Mononuclear cell (primary cell): Measurements from ENCODE around the gene SRPK2. TPM values are rescaled to one million over a fixed set of nuclear protein-coding genes. Genes with fewer than 3 reads are reported as not detected.
"Not testable (repeated sequence)": the region's sequence is repeated elsewhere in the genome, so short reads cannot be mapped to it uniquely, and the experiment has no call there.

Experiments
- H3K27me3 ChIP-seq: 2 replicates; pipeline ENCODE4 v1.6.0; 2011; ENCODE audit warnings: low read length, control low read depth; ENCODE audit not compliant: insufficient read depth
- H3K4me1 ChIP-seq: 2 replicates; pipeline ENCODE4 v1.5.1; 2011; ENCODE audit warnings: mild to moderate bottlenecking, low read length, control low read depth; ENCODE audit not compliant: insufficient read depth
- H3K4me3 ChIP-seq: 2 replicates; pipeline ENCODE4 v1.5.1; 2011; ENCODE audit warnings: mild to moderate bottlenecking, low read length, moderate library complexity
- H3K9me3 ChIP-seq: 2 replicates; pipeline ENCODE4 v1.5.1; 2011; ENCODE audit warnings: low read depth, mild to moderate bottlenecking, control low read depth, low read length
- total RNA-seq: library from RNA; depleted of rRNA; stranded (reverse); fragments of >200 nt; gene quantifications from one replicate; pipeline ENCODE4 v1.2.3, GENCODE V29; 2012

The SRPK2 gene
- total RNA-seq, 1 donor = 41.9 TPM

GRCh38 chr7:105306298-105306748 is 82.4 kb downstream of the SRPK2 start:
- Histone ChIP-seq H3K4me1 (peaks cover 14% of the 10 kb centered on the region), H3K9me3 (no peaks in the 10 kb centered on the region), H3K4me3 (no peak overlapping the region), H3K27me3 (no peaks in the 10 kb centered on the region)

DNA sequence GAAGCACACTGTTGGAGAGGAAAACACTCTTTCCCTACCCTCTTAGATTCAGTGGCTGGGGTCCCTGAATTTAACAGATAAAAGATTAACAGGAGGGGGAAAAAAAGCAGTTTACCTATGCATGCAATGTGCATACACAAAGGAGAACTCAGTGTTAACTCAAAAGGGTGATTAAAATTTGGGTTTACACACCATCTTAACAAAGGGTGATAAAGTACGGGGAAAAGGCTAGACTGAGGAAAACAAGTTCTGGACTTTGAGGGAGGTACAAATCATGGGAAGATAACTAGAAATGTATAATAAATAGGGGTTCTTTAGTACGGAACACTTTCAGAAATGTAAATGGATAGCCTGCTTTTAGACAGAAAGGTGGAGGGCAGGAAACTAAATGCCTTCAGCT is 83.1 kb downstream of the SRPK2 start:
- Histone ChIP-seq H3K27me3 (no peaks in the 10 kb centered on the region), H3K9me3 (no peaks in the 10 kb centered on the region), H3K4me1 (peaks cover 14% of the 10 kb centered on the region), H3K4me3 (no peak overlapping the region)

GRCh38 chr7:105304040-105304895 is 84.5 kb downstream of the SRPK2 start:
- Histone ChIP-seq H3K27me3 (no peaks in the 10 kb centered on the region), H3K4me1 (peaks cover 11% of the 10 kb centered on the region), H3K4me3 (no peak overlapping the region), H3K9me3 (no peaks in the 10 kb centered on the region)

- H3K4me3 ChIP-seq, H3K27me3 ChIP-seq, H3K9me3 ChIP-seq: not testable (repeated sequence)
- peaks cover 17% of the 10 kb centered on the region for H3K4me1 ChIP-seq
These were observed 88.1 kb downstream of the SRPK2 start for GRCh38 chr7:105300587-105300986.

- no peaks in the 10 kb centered on the region for H3K27me3 ChIP-seq
- no peaks in the 10 kb centered on the region for H3K9me3 ChIP-seq
- no peak overlapping the region for H3K4me3 ChIP-seq
- peaks cover 17% of the 10 kb centered on the region for H3K4me1 ChIP-seq
These were observed 90.3 kb downstream of the SRPK2 start for GRCh38 chr7:105298439-105298894.

DNA sequence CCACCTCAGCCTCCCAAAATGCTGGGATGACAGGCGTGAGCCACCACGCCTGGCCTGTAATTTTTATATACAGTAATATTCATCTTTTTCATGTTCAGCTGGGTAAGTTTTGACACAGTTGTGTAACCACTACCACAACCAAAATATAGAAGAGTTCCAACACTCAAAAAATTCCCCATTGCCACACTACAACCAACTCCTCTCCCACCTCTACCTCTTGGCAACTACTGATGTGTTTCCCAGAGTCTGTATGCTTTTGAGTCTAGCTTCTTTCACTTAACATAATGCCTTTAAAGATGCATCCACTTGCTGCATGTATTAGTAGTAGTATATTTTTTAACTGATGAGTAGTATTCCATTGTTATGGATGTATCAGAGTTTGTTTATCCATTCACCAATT is 90.7 kb downstream of the SRPK2 start:
- no peaks in the 10 kb centered on the region for H3K9me3 ChIP-seq
- H3K4me1 ChIP-seq = peaks cover 17% of the 10 kb centered on the region
- no peaks in the 10 kb centered on the region for H3K27me3 ChIP-seq
- no peak overlapping the region for H3K4me3 ChIP-seq

DNA sequence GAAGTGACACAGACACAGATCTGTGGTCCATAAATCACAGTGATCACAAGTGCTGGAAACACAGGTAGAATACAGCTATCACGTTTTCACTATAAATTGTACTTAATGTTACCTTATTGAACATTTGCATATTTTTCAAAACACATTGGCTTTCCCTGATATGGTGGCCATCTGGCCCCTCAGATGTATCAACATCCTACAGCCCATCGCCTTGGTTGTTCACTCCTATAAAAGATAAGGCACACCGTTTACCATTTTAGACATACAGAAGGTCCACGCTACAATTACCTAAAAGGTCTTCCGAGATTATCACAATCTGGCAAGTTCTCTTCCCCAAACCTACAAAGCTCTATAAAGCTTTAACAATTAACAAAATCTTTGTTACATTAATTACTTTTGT is 91.4 kb downstream of the SRPK2 start:
- peaks cover 17% of the 10 kb centered on the region for H3K4me1 ChIP-seq
- H3K9me3 ChIP-seq = no peaks in the 10 kb centered on the region
- H3K4me3 ChIP-seq = no peak overlapping the region
- no peaks in the 10 kb centered on the region for H3K27me3 ChIP-seq

DNA sequence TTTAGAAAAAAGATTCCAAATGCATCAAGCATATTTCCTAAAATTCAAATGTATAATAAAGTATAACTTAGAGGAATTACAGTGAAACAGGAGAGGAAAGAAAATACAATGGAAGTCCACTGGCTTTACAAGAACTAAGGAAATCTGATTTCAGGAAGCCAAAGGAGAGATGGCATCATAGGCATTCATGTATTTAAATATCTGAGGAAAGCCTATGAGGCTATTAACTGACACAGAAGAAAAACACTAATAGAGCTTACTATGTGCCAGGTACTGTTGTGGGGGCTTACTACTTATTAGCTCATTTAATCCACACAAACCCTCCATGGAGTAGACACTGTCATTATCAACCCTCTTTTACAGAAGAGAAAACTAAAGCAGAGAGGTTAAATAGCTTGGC is 92.2 kb downstream of the SRPK2 start:
- no peaks in the 10 kb centered on the region for H3K9me3 ChIP-seq
- H3K27me3 ChIP-seq = no peaks in the 10 kb centered on the region
- H3K4me3 ChIP-seq = no peak overlapping the region
- peaks cover 17% of the 10 kb centered on the region for H3K4me1 ChIP-seq

GRCh38 chr7:105295596-105296352 is 92.9 kb downstream of the SRPK2 start:
- Histone ChIP-seq H3K4me1 (peaks cover 17% of the 10 kb centered on the region), H3K9me3 (no peaks in the 10 kb centered on the region), H3K27me3 (no peaks in the 10 kb centered on the region), H3K4me3 (no peak overlapping the region)

- H3K4me1 ChIP-seq = peaks cover 11% of the 10 kb centered on the region
- not testable (repeated sequence) for H3K27me3 ChIP-seq, H3K4me3 ChIP-seq, H3K9me3 ChIP-seq
These were observed 94.2 kb downstream of the SRPK2 start for GRCh38 chr7:105294482-105294881.

DNA sequence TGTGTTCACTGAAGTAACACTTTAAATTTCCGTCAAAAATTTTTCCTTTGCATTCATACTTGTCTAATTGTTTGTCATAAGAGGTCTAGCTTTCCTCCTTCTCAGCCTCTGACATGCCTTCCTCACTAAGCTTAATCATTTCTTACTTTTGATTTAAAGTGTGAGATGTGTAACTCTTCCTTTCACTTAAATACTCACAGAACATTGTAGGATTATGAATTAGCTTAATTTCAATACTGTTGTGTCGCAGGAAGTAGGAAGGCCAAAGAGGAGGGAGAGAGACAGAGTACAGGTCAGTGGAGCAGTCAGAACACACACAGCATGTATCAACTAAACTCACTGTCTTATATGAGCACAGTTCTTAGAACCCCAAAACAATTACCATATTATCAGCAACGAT is 99.0 kb downstream of the SRPK2 start:
- no peaks in the 10 kb centered on the region for H3K9me3 ChIP-seq
- no peaks in the 10 kb centered on the region for H3K4me1 ChIP-seq
- no peak overlapping the region for H3K4me3 ChIP-seq
- H3K27me3 ChIP-seq = no peaks in the 10 kb centered on the region

DNA sequence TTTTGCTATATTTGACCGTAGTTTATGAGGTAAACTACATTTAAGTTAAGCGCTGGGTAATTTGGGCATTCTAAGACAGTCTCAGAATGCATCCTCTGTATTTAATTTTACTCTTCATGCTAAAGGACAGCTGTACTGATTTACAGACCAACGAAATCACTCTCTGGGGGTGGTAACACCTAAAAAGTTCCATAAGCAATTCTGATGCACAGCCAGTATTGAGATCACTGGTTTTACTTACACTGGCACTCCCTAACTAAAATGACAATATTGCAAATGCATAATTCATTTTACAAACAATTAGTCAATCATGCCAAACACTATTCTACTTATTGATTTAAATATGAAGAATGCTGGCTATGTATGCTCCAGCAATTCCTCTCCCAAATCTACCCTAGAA is 102.3 kb downstream of the SRPK2 start:
- Histone ChIP-seq H3K4me1 (peaks cover 4% of the 10 kb centered on the region), H3K27me3 (no peaks in the 10 kb centered on the region), H3K4me3 (no peak overlapping the region), H3K9me3 (no peaks in the 10 kb centered on the region)

- Histone ChIP-seq H3K4me1 (peaks cover 4% of the 10 kb centered on the region), H3K4me3 (no peak overlapping the region), H3K9me3 (no peaks in the 10 kb centered on the region), H3K27me3 (no peaks in the 10 kb centered on the region)
These were observed 103.4 kb downstream of the SRPK2 start for GRCh38 chr7:105285118-105285874.

- H3K4me1 ChIP-seq = peaks cover 4% of the 10 kb centered on the region
- no peak overlapping the region for H3K4me3 ChIP-seq
- no peaks in the 10 kb centered on the region for H3K9me3 ChIP-seq
- no peaks in the 10 kb centered on the region for H3K27me3 ChIP-seq
These were observed 104.7 kb downstream of the SRPK2 start for GRCh38 chr7:105284014-105284413.

DNA sequence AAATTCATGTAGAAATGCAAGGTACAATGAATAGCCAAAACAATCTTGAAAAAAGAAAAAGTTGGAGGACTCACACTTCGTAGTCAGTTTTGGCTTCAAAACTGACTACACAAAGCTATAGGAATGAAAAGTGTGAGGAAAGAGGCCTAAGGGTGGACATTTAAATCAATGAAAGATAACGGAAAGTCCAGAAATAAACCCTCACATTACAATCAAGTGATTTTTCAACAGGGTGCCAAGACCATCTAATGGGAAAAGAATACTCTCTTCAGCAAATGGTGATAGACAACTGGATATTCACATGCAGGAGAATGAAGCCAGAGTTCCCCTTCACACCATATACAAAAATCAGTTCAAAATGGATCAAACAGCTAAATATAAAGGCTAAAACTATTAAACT is 106.8 kb downstream of the SRPK2 start:
- peaks cover 4% of the 10 kb centered on the region for H3K4me1 ChIP-seq
- H3K9me3 ChIP-seq = no peaks in the 10 kb centered on the region
- H3K4me3 ChIP-seq = no peak overlapping the region
- no peaks in the 10 kb centered on the region for H3K27me3 ChIP-seq
